Liver (tissue), 9 donors: ENCODE results near the gene U2AF1L4. TPM values are rescaled to one million over a fixed set of nuclear protein-coding genes. Genes with fewer than 3 reads are reported as not detected.

Experiments used
- DNase-seq: peaks from one replicate; pipeline ENCODE4 v3.0.0-alpha.2; 2017; ENCODE audit warnings: low spot score
- H3K27ac ChIP-seq, 2 donors: one replicate each; pipeline ENCODE4 v1.7.0; 2013; ENCODE audit warnings: inconsistent platforms in 2 of 2, low read length in 2 of 2, control low read depth in 1 of 2, low read depth in 1 of 2, mild to moderate bottlenecking in 1 of 2
- H3K27me3 ChIP-seq, 4 donors: one replicate each; pipeline versions ENCODE4 v1.6.1 to v1.7.0; 2013; ENCODE audit warnings: low read length in 3 of 4, inconsistent platforms in 1 of 4, mild to moderate bottlenecking in 1 of 4, moderate library complexity in 1 of 4; ENCODE audit not compliant: control insufficient read depth in 4 of 4, insufficient read depth in 4 of 4
- H3K36me3 ChIP-seq, 4 donors: one replicate each; pipeline versions ENCODE4 v1.6.1 to v1.7.0; 2013; ENCODE audit warnings: low read length in 3 of 4, mild to moderate bottlenecking in 3 of 4, low read depth in 1 of 4, moderate library complexity in 1 of 4; ENCODE audit not compliant: control insufficient read depth in 4 of 4, insufficient read depth in 3 of 4
- H3K4me1 ChIP-seq, 4 donors: one replicate each; pipeline versions ENCODE4 v1.6.1 to v1.7.0; 2013; ENCODE audit warnings: low read length in 3 of 4, mild to moderate bottlenecking in 3 of 4, moderate library complexity in 1 of 4; ENCODE audit not compliant: control insufficient read depth in 4 of 4, insufficient read depth in 4 of 4
- H3K4me3 ChIP-seq, 3 donors: one replicate each; pipeline versions ENCODE4 v1.6.1 to v1.7.0; 2013; ENCODE audit warnings: low read length in 3 of 3, control low read depth in 1 of 3, low read depth in 1 of 3, mild to moderate bottlenecking in 1 of 3
- H3K9ac ChIP-seq, 2 donors: one replicate each; pipeline ENCODE4 v1.7.0; 2013; ENCODE audit warnings: low read length in 2 of 2, mild to moderate bottlenecking in 2 of 2, moderate library complexity in 2 of 2, control low read depth in 1 of 2, low read depth in 1 of 2
- H3K9me3 ChIP-seq, 4 donors: one replicate each; pipeline versions ENCODE4 v1.6.1 to v1.7.0; 2013; ENCODE audit warnings: low read length in 3 of 4; ENCODE audit not compliant: control insufficient read depth in 4 of 4
- EGR1 ChIP-seq, 2 donors: IDR thresholded peaks; 2 replicates each; pipeline ENCODE4 v1.6.1; 2016 to 2018; ENCODE audit warnings: antibody characterized with exemption in 2 of 2, low read depth in 2 of 2
- FOXA1 ChIP-seq: IDR thresholded peaks from 2 replicates; pipeline ENCODE4 v1.6.1; 2016; ENCODE audit warnings: antibody characterized with exemption
- FOXA2 ChIP-seq: IDR thresholded peaks from 2 replicates; pipeline ENCODE4 v1.6.1; 2016; ENCODE audit warnings: antibody characterized with exemption
- GABPA ChIP-seq, 2 donors: IDR thresholded peaks in 1 of 2; conservative IDR thresholded peaks in 1 of 2; 2 replicates each; pipeline ENCODE4 v1.6.1; 2016; ENCODE audit warnings: antibody characterized with exemption in 2 of 2, mild to moderate bottlenecking in 1 of 2, moderate library complexity in 1 of 2
- HNF4A ChIP-seq, 2 donors: conservative IDR thresholded peaks; 2 replicates each; pipeline ENCODE4 v1.6.1; 2016; ENCODE audit warnings: antibody characterized with exemption in 2 of 2, mild to moderate bottlenecking in 2 of 2
- HNF4G ChIP-seq: IDR thresholded peaks from 2 replicates; pipeline ENCODE4 v1.6.1; 2016; ENCODE audit warnings: antibody characterized with exemption
- JUND ChIP-seq, 2 donors: IDR thresholded peaks; 2 replicates each; pipeline ENCODE4 v1.6.1; 2016; ENCODE audit warnings: antibody characterized with exemption in 2 of 2
- NR2F2 ChIP-seq: IDR thresholded peaks from 2 replicates; pipeline ENCODE4 v1.6.1; 2016; ENCODE audit warnings: antibody characterized with exemption
- RXRA ChIP-seq, 2 donors: IDR thresholded peaks; 2 replicates each; pipeline ENCODE4 v1.6.1; 2017 to 2018; ENCODE audit warnings: antibody characterized with exemption in 2 of 2, mild to moderate bottlenecking in 1 of 2
- SP1 ChIP-seq: IDR thresholded peaks from 2 replicates; pipeline ENCODE4 v1.6.1; 2018; ENCODE audit warnings: antibody characterized with exemption, mild to moderate bottlenecking
- TAF1 ChIP-seq: conservative IDR thresholded peaks from 2 replicates; pipeline ENCODE4 v1.6.1; 2016; ENCODE audit warnings: antibody characterized with exemption, mild to moderate bottlenecking
- YY1 ChIP-seq: IDR thresholded peaks from 2 replicates; pipeline ENCODE4 v1.6.1; 2016; ENCODE audit warnings: antibody characterized with exemption, mild to moderate bottlenecking
- WGBS: extraction: QIAGEN DNeasy Blood & Tissue Kit; methylation state at CpG from one replicate; pipeline ENCODE4 v1.1.7; 2013; 5-methylcytosine and 5-hydroxymethylcytosine counted together
- polyA plus RNA-seq, 2 donors: library from polyadenylated mRNA; stranded (reverse) in 1 of 2; unstranded in 1 of 2; fragments of 200-250 nt in 1 of 2; fragments of >200 nt in 1 of 2; fragmentation: Nextera tagmentation in 1 of 2; extraction: Ambion mirVana in 1 of 2; gene quantifications; one replicate each; pipeline versions ENCODE4 v1.2.1 to v1.2.3, GENCODE V29; 2013 to 2015
- total RNA-seq, 2 donors: library from RNA; depleted of rRNA; stranded (reverse); fragments of >200 nt; gene quantifications; one replicate each; pipeline ENCODE4 v1.2.3, GENCODE V29; 2014
- TF ChIP-seq, protein P1 (sequence below): IDR thresholded peaks from 2 replicates; pipeline ENCODE4 v1.6.1; 2016; ENCODE audit warnings: antibody characterized with exemption
- TF ChIP-seq, protein P2 (sequence below): IDR thresholded peaks from 2 replicates; pipeline ENCODE4 v1.6.1; 2016; ENCODE audit warnings: antibody characterized with exemption, mild to moderate bottlenecking
- TF ChIP-seq, protein P3 (sequence below): fragments of 150-350 bp; IDR thresholded peaks from 2 replicates; pipeline ENCODE4 v1.5.1; 2017; ENCODE audit warnings: improper control_type of control experiment, low read depth, low read length; ENCODE audit not compliant: missing input control
- TF ChIP-seq, protein P4 (sequence below): IDR thresholded peaks from 2 replicates; pipeline ENCODE4 v1.6.1; 2016; ENCODE audit warnings: antibody characterized with exemption
- donor health status: healthy.
- donor health status: healthy.
- donor health status: healthy.
- donor health status: healthy.
- donor health status: healthy.

The U2AF1L4 gene
- total and polyA plus RNA-seq, 4 donors, result 4.5 to 36.5 (median 13.4) TPM

DNA sequence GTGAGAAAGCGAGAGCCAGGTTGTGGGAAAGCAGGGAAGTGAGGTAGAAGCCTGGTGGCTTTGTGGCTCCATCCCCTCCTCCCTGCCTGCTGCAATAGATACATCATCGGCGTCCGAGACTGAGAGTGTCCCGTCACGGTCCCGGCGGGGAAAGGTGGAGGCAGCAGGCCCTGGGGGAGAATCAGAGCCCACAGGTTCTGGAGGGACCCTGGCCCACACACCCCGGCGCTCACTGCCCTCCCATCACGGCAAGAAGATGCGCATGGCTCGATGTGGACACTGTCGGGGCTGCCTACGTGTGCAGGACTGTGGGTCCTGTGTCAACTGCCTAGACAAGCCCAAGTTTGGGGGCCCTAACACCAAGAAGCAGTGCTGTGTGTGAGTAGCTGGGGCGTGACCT lies 22.3 kb downstream of the U2AF1L4 start (continued):
- TF ChIP-seq, protein P1, sequence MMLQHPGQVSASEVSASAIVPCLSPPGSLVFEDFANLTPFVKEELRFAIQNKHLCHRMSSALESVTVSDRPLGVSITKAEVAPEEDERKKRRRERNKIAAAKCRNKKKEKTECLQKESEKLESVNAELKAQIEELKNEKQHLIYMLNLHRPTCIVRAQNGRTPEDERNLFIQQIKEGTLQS, result no peak
- TF ChIP-seq, protein P2, sequence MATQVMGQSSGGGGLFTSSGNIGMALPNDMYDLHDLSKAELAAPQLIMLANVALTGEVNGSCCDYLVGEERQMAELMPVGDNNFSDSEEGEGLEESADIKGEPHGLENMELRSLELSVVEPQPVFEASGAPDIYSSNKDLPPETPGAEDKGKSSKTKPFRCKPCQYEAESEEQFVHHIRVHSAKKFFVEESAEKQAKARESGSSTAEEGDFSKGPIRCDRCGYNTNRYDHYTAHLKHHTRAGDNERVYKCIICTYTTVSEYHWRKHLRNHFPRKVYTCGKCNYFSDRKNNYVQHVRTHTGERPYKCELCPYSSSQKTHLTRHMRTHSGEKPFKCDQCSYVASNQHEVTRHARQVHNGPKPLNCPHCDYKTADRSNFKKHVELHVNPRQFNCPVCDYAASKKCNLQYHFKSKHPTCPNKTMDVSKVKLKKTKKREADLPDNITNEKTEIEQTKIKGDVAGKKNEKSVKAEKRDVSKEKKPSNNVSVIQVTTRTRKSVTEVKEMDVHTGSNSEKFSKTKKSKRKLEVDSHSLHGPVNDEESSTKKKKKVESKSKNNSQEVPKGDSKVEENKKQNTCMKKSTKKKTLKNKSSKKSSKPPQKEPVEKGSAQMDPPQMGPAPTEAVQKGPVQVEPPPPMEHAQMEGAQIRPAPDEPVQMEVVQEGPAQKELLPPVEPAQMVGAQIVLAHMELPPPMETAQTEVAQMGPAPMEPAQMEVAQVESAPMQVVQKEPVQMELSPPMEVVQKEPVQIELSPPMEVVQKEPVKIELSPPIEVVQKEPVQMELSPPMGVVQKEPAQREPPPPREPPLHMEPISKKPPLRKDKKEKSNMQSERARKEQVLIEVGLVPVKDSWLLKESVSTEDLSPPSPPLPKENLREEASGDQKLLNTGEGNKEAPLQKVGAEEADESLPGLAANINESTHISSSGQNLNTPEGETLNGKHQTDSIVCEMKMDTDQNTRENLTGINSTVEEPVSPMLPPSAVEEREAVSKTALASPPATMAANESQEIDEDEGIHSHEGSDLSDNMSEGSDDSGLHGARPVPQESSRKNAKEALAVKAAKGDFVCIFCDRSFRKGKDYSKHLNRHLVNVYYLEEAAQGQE, result no peak
- TF ChIP-seq SP1 (no peak), JUND (IDR thresholded peaks at IDR 0.05) (no peak), HNF4A (conservative IDR thresholded peaks at IDR 0.05) (no peak)
- TF ChIP-seq, protein P3, sequence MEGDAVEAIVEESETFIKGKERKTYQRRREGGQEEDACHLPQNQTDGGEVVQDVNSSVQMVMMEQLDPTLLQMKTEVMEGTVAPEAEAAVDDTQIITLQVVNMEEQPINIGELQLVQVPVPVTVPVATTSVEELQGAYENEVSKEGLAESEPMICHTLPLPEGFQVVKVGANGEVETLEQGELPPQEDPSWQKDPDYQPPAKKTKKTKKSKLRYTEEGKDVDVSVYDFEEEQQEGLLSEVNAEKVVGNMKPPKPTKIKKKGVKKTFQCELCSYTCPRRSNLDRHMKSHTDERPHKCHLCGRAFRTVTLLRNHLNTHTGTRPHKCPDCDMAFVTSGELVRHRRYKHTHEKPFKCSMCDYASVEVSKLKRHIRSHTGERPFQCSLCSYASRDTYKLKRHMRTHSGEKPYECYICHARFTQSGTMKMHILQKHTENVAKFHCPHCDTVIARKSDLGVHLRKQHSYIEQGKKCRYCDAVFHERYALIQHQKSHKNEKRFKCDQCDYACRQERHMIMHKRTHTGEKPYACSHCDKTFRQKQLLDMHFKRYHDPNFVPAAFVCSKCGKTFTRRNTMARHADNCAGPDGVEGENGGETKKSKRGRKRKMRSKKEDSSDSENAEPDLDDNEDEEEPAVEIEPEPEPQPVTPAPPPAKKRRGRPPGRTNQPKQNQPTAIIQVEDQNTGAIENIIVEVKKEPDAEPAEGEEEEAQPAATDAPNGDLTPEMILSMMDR, result no peak

DNA sequence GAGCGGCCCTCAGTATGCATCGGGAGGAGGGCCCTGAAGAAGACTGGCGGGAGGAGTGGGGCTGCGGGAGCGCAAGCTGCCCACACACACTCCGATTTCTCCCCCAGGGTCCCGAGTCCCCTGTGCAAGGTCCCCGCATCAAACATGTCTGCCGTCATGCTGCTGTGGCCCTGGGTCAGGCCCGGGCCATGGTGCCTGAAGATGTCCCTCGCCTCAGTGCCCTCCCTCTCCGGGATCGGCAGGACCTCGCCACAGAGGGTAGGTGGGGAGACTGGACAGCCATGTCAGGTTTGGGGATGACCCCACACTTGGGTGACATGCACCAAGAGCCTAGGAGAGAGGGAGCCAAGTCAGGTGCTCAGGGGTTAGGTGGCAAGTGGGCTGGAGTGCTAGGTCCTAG lies 22.8 kb downstream of the U2AF1L4 start:
- Histone ChIP-seq H3K36me3 (peaks cover 45 to 63% (median 51%) of the 10 kb centered on the region in 4 donors), H3K9me3 (no peaks in the 10 kb centered on the region), H3K27ac (no peak overlapping the region), H3K9ac (no peak overlapping the region), H3K4me3 (no peak overlapping the region), H3K27me3 (no peaks in the 10 kb centered on the region), H3K4me1 (peaks cover 7 to 20% (median 17%) of the 10 kb centered on the region in 4 donors)
- no peak for DNase-seq
- TF ChIP-seq, protein P1, result no peak
- TF ChIP-seq NR2F2 (no peak), FOXA2 (no peak), YY1 (no peak), FOXA1 (no peak), HNF4G (no peak), RXRA (IDR thresholded peaks at IDR 0.05) (no peak), EGR1 (IDR thresholded peaks at IDR 0.05; ENCODE audit: low read depth in 2 of 2) (no peak), HNF4A (conservative IDR thresholded peaks at IDR 0.05) (no peak), GABPA (IDR thresholded peaks at IDR 0.05 in 1 of 2, conservative IDR thresholded peaks at IDR 0.05 in 1 of 2) (no peak), SP1 (no peak), TAF1 (no peak), JUND (IDR thresholded peaks at IDR 0.05) (no peak)
- TF ChIP-seq, protein P3, result no peak
- TF ChIP-seq, protein P4, sequence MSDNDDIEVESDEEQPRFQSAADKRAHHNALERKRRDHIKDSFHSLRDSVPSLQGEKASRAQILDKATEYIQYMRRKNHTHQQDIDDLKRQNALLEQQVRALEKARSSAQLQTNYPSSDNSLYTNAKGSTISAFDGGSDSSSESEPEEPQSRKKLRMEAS, result no peak
- WGBS, result 98% methylated on average over 14 of the region's 14 CpGs
